Naive thymus-derived CD4-positive, alpha-beta T cell (primary cell): ENCODE results near the gene MICAL1. TPM values are rescaled to one million over a fixed set of nuclear protein-coding genes. Genes with fewer than 3 reads are reported as not detected.

Experiments
- ATAC-seq: fragments of 150-1000 bp; cut with Tn5 transposase; 2 replicates; pipeline ENCODE4 v1.10.0; 2021; ENCODE audit warnings: mild to moderate bottlenecking, moderate library complexity
- CTCF ChIA-PET: fragments of 350-600 bp; sonication (Branson Sonifier 250); formaldehyde crosslinking; loops from one replicate; lab custom pipeline; 2021; ENCODE audit warnings: antibody characterized with exemption; lab: Charles Lee
- POLR2A ChIA-PET: fragments of 350-600 bp; sonication (Branson Sonifier 250); formaldehyde crosslinking; loops from one replicate; lab custom pipeline; 2021; ENCODE audit warnings: antibody characterized with exemption, inconsistent platforms; lab: Charles Lee
- DNase-seq, 9 donors: peaks; one replicate each; pipeline versions ENCODE4 v3.0.0 to v3.0.0-alpha.2; 2020 to 2022; ENCODE audit warnings: mixed read lengths in 1 of 9
- H3K27ac ChIP-seq: one replicate; pipeline ENCODE4 v1.7.0; 2013; ENCODE audit warnings: mild to moderate bottlenecking, low read depth, low read length, moderate library complexity
- H3K27me3 ChIP-seq, 2 donors: one replicate each; pipeline ENCODE4 v1.7.0; 2013; ENCODE audit warnings: low read length in 2 of 2, mild to moderate bottlenecking in 2 of 2, moderate library complexity in 2 of 2; ENCODE audit not compliant: control insufficient read depth in 2 of 2, insufficient read depth in 2 of 2
- H3K36me3 ChIP-seq, 3 experiments: 1 replicate in 2 of 3; 2 replicates in 1 of 3; pipeline ENCODE4 v1.7.0; 2013; ENCODE audit warnings: low read length in 3 of 3, mild to moderate bottlenecking in 3 of 3, moderate library complexity in 1 of 3; ENCODE audit not compliant: insufficient read depth in 3 of 3, control insufficient read depth in 2 of 3
- H3K4me1 ChIP-seq, 2 donors: one replicate each; pipeline ENCODE4 v1.7.0; 2013; ENCODE audit warnings: low read length in 2 of 2, mild to moderate bottlenecking in 2 of 2, moderate library complexity in 1 of 2; ENCODE audit not compliant: control insufficient read depth in 2 of 2, insufficient read depth in 2 of 2
- H3K4me3 ChIP-seq: 2 replicates; pipeline ENCODE4 v1.7.0; 2013; ENCODE audit warnings: mild to moderate bottlenecking, low read length
- H3K9me3 ChIP-seq, 3 experiments: 1 replicate in 2 of 3; 2 replicates in 1 of 3; pipeline ENCODE4 v1.7.0; 2013; ENCODE audit warnings: low read length in 3 of 3; ENCODE audit not compliant: control insufficient read depth in 2 of 3
- H3K27ac Mint-ChIP-seq, 9 donors: one replicate each; pipeline ENCODE4 v1.8.0; 2020 to 2022; ENCODE audit warnings: mixed read lengths in 9 of 9, mild to moderate bottlenecking in 8 of 9, moderate library complexity in 5 of 9, inconsistent platforms in 2 of 9
- H3K27me3 Mint-ChIP-seq, 5 donors: one replicate each; pipeline ENCODE4 v1.8.0; 2021 to 2022; ENCODE audit warnings: mixed read lengths in 5 of 5, mild to moderate bottlenecking in 1 of 5
- H3K36me3 Mint-ChIP-seq, 5 donors: one replicate each; pipeline ENCODE4 v1.8.0; 2020 to 2022; ENCODE audit warnings: mixed read lengths in 5 of 5, mild to moderate bottlenecking in 3 of 5, inconsistent platforms in 1 of 5
- H3K4me1 Mint-ChIP-seq, 7 donors: one replicate each; pipeline ENCODE4 v1.8.0; 2020 to 2022; ENCODE audit warnings: mixed read lengths in 7 of 7, mild to moderate bottlenecking in 3 of 7, inconsistent platforms in 1 of 7
- H3K4me3 Mint-ChIP-seq, 10 donors: one replicate each; pipeline ENCODE4 v1.8.0; 2020 to 2022; ENCODE audit warnings: mild to moderate bottlenecking in 10 of 10, mixed read lengths in 10 of 10, moderate library complexity in 6 of 10, inconsistent platforms in 2 of 10
- H3K9me3 Mint-ChIP-seq, 11 donors: one replicate each; pipeline ENCODE4 v1.8.0; 2020 to 2022; ENCODE audit warnings: mixed read lengths in 11 of 11, mild to moderate bottlenecking in 4 of 11, inconsistent platforms in 1 of 11, moderate library complexity in 1 of 11
- intact Hi-C, 2 donors: fragments of 100-400 bp; cut with micrococcal nuclease; formaldehyde crosslinking; loops; one replicate each; pipeline ENCODE4 v1.15.1; 2023
- polyA plus RNA-seq, 2 donors: library from polyadenylated mRNA; unstranded; fragments of 300-500 nt; fragmentation: Illumina TruSeq; gene quantifications; one replicate each; pipeline ENCODE4 v1.2.3, GENCODE V29; 2021
- total RNA-seq, 6 experiments: library from RNA in 5 of 6; stranded (reverse) in 5 of 6; gene quantifications; 1 replicate in 5 of 6; 2 replicates in 1 of 6; pipeline ENCODE4 v1.2.3 and lab custom pipeline; 2021 to 2026

MICAL1 gene
- total and polyA plus RNA-seq, 7 experiments from 2014 or later = 18.3 to 125 (median 63.4) TPM

- H3K9me3 Mint-ChIP-seq = peaks cover 0 to 2% (median 0%) of the 10 kb centered on the region in 11 donors
- CTCF ChIA-PET = interaction anchor here (0.9 to 4.1 kb wide), 9 partner anchors 12 to 598 kb away, joined by 3 to 18 read pairs (median 4); partner anchors contain the start of genes AK9, CD164, FIG4 and MICAL1
Observed at GRCh38 chr6:109441069-109441816, 14.3 kb downstream of the MICAL1 start.

GRCh38 chr6:109440331-109441068 is 15.1 kb downstream of the MICAL1 start, which contains the start of the genes PPIL6 and SMPD2:
Gene PPIL6, minus strand, starts transcription at chr6:109440628. Its CDS starts 38 bp downstream, at chr6:109440590.
Gene SMPD2, plus strand, starts transcription at chr6:109440724. Its CDS starts 398 bp downstream, at chr6:109441122.
- peaks cover 0 to 26% (median 4%) of the 10 kb centered on the region in 3 experiments for H3K36me3 ChIP-seq
- peaks cover 10 to 32% (median 21%) of the 10 kb centered on the region in 7 donors for H3K4me1 Mint-ChIP-seq
- H3K4me3 ChIP-seq = peak within 1 kb of the TSS; percentile 65
- intact Hi-C loops = loop anchor here (1.0 to 10.0 kb wide), 17 partner anchors 9 to 1482 kb away; partner anchors contain the start of genes AK9 (in 2 of the 2), CD164 (in 2 of the 2), CEP57L1 (in 2 of the 2) and FIG4 (in 2 of the 2)
- H3K27ac ChIP-seq = peak within 1 kb of the TSS; percentile 98
- peaks cover 0 to 2% (median 0%) of the 10 kb centered on the region in 11 donors for H3K9me3 Mint-ChIP-seq
- peak within 1 kb of the TSS; percentile 90 to 95 (median 94) for H3K4me3 Mint-ChIP-seq
- H3K36me3 Mint-ChIP-seq = peaks cover 0 to 18% (median 0%) of the 10 kb centered on the region in 5 donors
- ATAC-seq (peak; percentile 91), DNase-seq (peak; percentile 63 to 85 (median 77))
- peak within 1 kb of the TSS; percentile 87 to 97 (median 93) for H3K27ac Mint-ChIP-seq
- CTCF ChIA-PET = interaction anchor here (0.9 to 4.1 kb wide), 5 partner anchors 13 to 599 kb away, joined by 3 to 18 read pairs (median 4); partner anchors contain the start of genes AK9, CD164 and FIG4
- H3K27me3 ChIP-seq = no peaks in the 10 kb centered on the region
- no peaks in the 10 kb centered on the region for H3K9me3 ChIP-seq
- POLR2A ChIA-PET = interaction anchor here (0.5 to 4.5 kb wide), 17 partner anchors 9 to 250 kb away, joined by 3 to 49 read pairs (median 5); partner anchors contain the start of genes AK9, CD164, FIG4 and MICAL1
- H3K27me3 Mint-ChIP-seq = peaks cover 0 to 2% (median 0%) of the 10 kb centered on the region in 5 donors
- H3K4me1 ChIP-seq = peaks cover 11% of the 10 kb centered on the region in 2 donors

More at GRCh38 chr6:109441069-109441816, 14.3 kb downstream of the MICAL1 start:
- H3K4me3 ChIP-seq = peak overlapping the region; percentile 65
- peak overlapping the region; percentile 90 to 95 (median 94) for H3K4me3 Mint-ChIP-seq
- intact Hi-C loops = loop anchor here (1.0 to 10.0 kb wide), 11 partner anchors 8 to 1482 kb away; partner anchors contain the start of genes ZBTB24 (in 2 of the 2), AFG1L (in 1 of the 2), AMD1 (in 1 of the 2) and SEC63 (in 1 of the 2)
- peak; percentile 60 for ATAC-seq
- H3K4me1 Mint-ChIP-seq = peaks cover 10 to 33% (median 21%) of the 10 kb centered on the region in 7 donors
- POLR2A ChIA-PET = interaction anchor here (0.5 to 4.5 kb wide), 16 partner anchors 9 to 250 kb away, joined by 3 to 49 read pairs (median 5); partner anchors contain the start of genes AK9, CD164, FIG4 and MICAL1
- peaks cover 0 to 20% (median 0%) of the 10 kb centered on the region in 5 donors for H3K36me3 Mint-ChIP-seq
- peaks cover 0 to 2% (median 0%) of the 10 kb centered on the region in 5 donors for H3K27me3 Mint-ChIP-seq
- peak overlapping the region; percentile 98 for H3K27ac ChIP-seq
- no peaks in the 10 kb centered on the region for H3K9me3 ChIP-seq
- peaks cover 0 to 33% (median 4%) of the 10 kb centered on the region in 3 experiments for H3K36me3 ChIP-seq
- no peaks in the 10 kb centered on the region for H3K27me3 ChIP-seq
- H3K4me1 ChIP-seq = peaks cover 11% of the 10 kb centered on the region in 2 donors
- H3K27ac Mint-ChIP-seq = peak overlapping the region; percentile 87 to 97 (median 93)
- DNase-seq = peak in 5 of 9 donors; percentile 47 to 60 (median 54)

- CTCF ChIA-PET = no interaction called here
- Histone ChIP-seq H3K36me3 (peaks cover 0 to 3% (median 0%) of the 10 kb centered on the region in 3 experiments), H3K4me1 (peaks cover 0 to 4% of the 10 kb centered on the region in 2 donors), H3K9me3 (no peaks in the 10 kb centered on the region), H3K4me3 (no peak overlapping the region), H3K27ac (no peak overlapping the region), H3K27me3 (no peaks in the 10 kb centered on the region)
- intact Hi-C loops = no loop called here
- Mint-ChIP-seq H3K27me3 (peaks cover 0 to 15% (median 0%) of the 10 kb centered on the region in 5 donors), H3K36me3 (no peaks in the 10 kb centered on the region), H3K4me3 (no peak overlapping the region), H3K27ac (no peak overlapping the region), H3K4me1 (peaks cover 0 to 8% (median 5%) of the 10 kb centered on the region in 7 donors), H3K9me3 (peaks cover 0 to under 1% (median 0%) of the 10 kb centered on the region in 11 donors)
- DNase-seq (no peak), ATAC-seq (no peak)
- POLR2A ChIA-PET = interaction anchor here (0.9 kb wide), 1 partner anchor 9 kb away, joined by 3 read pairs; no protein-coding TSS in a partner anchor
Observed at GRCh38 chr6:109436041-109436440, 19.5 kb downstream of the MICAL1 start.

- Histone ChIP-seq H3K27ac (no peak overlapping the region), H3K4me3 (no peak overlapping the region), H3K9me3 (no peaks in the 10 kb centered on the region), H3K27me3 (no peaks in the 10 kb centered on the region), H3K4me1 (no peaks in the 10 kb centered on the region), H3K36me3 (no peaks in the 10 kb centered on the region)
- CTCF ChIA-PET = interaction anchor here (0.7 to 0.8 kb wide), 2 partner anchors 64 to 247 kb away, joined by 4 read pairs; no protein-coding TSS in a partner anchor
- POLR2A ChIA-PET = no interaction called here
- H3K9me3 Mint-ChIP-seq = no peaks in the 10 kb centered on the region
- no peaks in the 10 kb centered on the region for H3K36me3 Mint-ChIP-seq
- no peak overlapping the region for H3K27ac Mint-ChIP-seq
- DNase-seq = no peak
- H3K27me3 Mint-ChIP-seq = peaks cover 0 to 20% (median 0%) of the 10 kb centered on the region in 5 donors
- intact Hi-C loops = no loop called here
- ATAC-seq = no peak
- H3K4me3 Mint-ChIP-seq = no peak overlapping the region
- peaks cover 0 to 1% (median 0%) of the 10 kb centered on the region in 7 donors for H3K4me1 Mint-ChIP-seq
Observed at GRCh38 chr6:109434456-109434855, 21.1 kb downstream of the MICAL1 start.

GRCh38 chr6:109429496-109429895 is 26.1 kb downstream of the MICAL1 start:
- CTCF ChIA-PET = no interaction called here
- no peak overlapping the region for H3K27ac Mint-ChIP-seq
- no peaks in the 10 kb centered on the region for H3K36me3 Mint-ChIP-seq
- H3K4me1 Mint-ChIP-seq = peaks cover 0 to 4% (median 0%) of the 10 kb centered on the region in 7 donors
- POLR2A ChIA-PET = no interaction called here
- Histone ChIP-seq H3K27ac (no peak overlapping the region), H3K4me3 (no peak overlapping the region), H3K9me3 (no peaks in the 10 kb centered on the region), H3K27me3 (no peaks in the 10 kb centered on the region), H3K4me1 (no peaks in the 10 kb centered on the region), H3K36me3 (no peaks in the 10 kb centered on the region)
- ATAC-seq (no peak), DNase-seq (no peak)
- intact Hi-C loops = no loop called here
- H3K27me3 Mint-ChIP-seq = peaks cover 0 to 27% (median 0%) of the 10 kb centered on the region in 5 donors
- H3K9me3 Mint-ChIP-seq = no peaks in the 10 kb centered on the region
- H3K4me3 Mint-ChIP-seq = no peak overlapping the region
